A549 treated with AZD9567 at 1 μM for 4 hours (cell line): ENCODE data around the gene ERAP2. TPM values are rescaled to one million over a fixed set of nuclear protein-coding genes. Genes with fewer than 3 reads are reported as not detected.

Experiments used
- total RNA-seq: library from RNA; stranded (reverse); fragments of 200-300 nt; extraction: Qiagen RNA extraction; gene quantifications from 5 replicates; pipeline ENCODE4 v1.2.3, GENCODE V29; 2022; ENCODE audit not compliant: insufficient read depth

ERAP2 gene, protein sequence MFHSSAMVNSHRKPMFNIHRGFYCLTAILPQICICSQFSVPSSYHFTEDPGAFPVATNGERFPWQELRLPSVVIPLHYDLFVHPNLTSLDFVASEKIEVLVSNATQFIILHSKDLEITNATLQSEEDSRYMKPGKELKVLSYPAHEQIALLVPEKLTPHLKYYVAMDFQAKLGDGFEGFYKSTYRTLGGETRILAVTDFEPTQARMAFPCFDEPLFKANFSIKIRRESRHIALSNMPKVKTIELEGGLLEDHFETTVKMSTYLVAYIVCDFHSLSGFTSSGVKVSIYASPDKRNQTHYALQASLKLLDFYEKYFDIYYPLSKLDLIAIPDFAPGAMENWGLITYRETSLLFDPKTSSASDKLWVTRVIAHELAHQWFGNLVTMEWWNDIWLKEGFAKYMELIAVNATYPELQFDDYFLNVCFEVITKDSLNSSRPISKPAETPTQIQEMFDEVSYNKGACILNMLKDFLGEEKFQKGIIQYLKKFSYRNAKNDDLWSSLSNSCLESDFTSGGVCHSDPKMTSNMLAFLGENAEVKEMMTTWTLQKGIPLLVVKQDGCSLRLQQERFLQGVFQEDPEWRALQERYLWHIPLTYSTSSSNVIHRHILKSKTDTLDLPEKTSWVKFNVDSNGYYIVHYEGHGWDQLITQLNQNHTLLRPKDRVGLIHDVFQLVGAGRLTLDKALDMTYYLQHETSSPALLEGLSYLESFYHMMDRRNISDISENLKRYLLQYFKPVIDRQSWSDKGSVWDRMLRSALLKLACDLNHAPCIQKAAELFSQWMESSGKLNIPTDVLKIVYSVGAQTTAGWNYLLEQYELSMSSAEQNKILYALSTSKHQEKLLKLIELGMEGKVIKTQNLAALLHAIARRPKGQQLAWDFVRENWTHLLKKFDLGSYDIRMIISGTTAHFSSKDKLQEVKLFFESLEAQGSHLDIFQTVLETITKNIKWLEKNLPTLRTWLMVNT
- total RNA-seq: 0.98 to 5.8 TPM (median 1.2 TPM) in 5 replicates

DNA sequence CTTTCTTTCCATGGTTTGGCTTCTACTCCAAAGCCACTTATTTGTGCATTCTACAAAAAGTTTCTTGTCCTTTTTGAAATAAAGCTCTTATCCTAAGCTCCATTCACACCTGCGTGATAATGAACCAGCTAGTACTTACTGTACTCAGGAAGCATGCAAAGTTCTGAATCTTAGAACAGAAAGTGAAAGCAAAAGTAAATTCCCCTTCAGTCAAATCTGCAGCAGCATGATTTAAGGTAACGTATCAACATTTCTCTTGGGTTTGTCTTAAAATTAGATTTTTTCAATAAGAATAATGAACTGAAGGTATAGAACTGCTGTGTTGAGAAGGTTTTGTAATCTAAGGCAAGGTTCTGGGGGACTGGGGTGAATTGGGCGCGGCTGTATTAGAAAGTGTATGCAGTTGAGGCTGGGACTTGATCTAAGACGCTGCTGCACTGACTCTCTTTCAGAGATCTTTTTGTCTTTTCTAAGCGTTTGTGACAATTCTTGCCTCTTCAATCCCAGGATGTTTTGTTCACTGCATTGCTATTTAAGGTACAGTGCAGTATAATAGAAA, at the start of gene ERAP2:
ERAP2 (plus strand) TSS at position 209 of the 559 bp plus-strand sequence. CDS start 3,186 bp downstream, outside the sequence.

DNA sequence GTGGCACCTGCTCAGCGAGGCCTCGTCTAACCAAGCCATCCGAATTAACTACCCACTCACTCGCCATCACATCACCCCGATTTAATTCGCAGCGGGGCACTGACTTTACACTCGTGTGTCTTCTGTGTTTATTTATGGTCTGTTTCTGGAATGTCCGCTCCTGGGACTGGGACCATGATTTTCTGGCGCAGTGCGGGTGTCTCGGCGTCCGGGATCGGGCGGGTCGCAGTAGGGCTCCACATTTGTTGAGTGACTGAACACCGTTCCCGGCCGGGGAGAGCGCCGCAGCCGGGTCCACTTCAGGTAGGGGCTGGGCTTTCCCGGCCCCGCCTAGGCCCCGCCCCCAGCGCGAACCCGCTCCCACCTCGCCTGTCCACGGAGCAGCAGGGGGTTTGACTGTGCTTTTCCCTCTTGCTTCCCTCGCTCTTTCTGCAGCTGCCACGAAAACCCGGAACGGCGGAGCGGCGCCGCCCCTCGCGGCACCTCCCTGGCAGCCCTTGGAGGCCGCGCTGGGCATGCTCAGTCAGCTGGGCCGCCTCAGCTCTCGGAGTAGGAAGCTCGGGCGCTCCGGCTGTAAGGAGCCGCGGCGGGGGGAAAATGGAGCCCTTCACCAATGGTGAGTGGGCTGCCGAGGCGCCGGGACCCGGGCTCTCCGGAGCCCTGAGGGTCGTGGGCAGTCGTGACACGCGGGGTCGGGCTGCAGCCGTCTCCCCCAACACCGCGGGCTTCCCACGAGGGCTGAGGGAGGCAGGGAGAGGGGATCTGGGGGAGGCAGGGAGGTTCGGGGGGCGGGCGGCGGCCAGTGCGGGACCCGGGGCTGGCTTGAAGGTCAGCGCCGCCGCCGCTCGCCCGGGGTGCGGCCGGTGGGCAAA, 59.5 kb downstream of the ERAP2 start, which contains the start of gene LNPEP:
LNPEP (plus strand) TSS at position 522 of the 872 bp plus-strand sequence; CDS start at position 598, 76 bp downstream.

Other genes starting within 250 kb of the ERAP2 start
- gene CAST, start 214.1 kb upstream of the ERAP2 start, total RNA-seq: 143 to 175 TPM (median 162 TPM) in 5 replicates
- gene ERAP1, start 68.6 kb upstream of the ERAP2 start, total RNA-seq: 7.8 to 14.4 TPM (median 8.4 TPM) in 5 replicates
- gene LNPEP, start 59.6 kb downstream of the ERAP2 start, total RNA-seq: 5.4 to 8.1 TPM (median 7.5 TPM) in 5 replicates